Measurements from ENCODE around the gene CD44.

DNA sequence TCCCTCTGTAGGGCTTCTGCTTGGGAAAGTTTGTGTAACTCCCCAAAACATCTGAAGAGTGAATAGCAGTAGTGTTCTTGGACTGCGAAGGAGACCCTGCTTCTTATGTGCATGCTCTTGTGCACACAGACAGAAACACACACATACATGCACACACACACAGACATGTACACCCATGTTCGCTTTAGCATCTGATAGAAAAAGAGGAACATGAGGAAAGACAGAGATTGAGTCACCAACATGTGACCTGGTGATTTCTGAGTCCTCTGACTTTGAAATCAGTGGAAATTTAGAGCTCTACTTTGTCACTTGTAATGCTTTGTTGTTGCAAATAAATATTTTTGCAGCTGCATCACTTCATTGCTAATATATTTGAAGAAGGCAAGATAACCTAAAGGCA, 23.8 kb downstream of the CD44 start:
- TF ChIP-seq CTCF (IDR thresholded peaks at IDR 0.05; ENCODE audit: low read length) (no peak), EZH2 (IDR thresholded peaks at IDR 0.05; ENCODE audit: borderline replicate concordance, low read length) (no peak)
